Stimulated activated CD8-positive, alpha-beta memory T cell treated with anti-CD3 and anti-CD28 coated beads, Interleukin-7, amount 100 ng/mL, for 24 hours (primary cell): ENCODE data around the gene CTAG1B.
"Not testable (repeated sequence)": the region's sequence is repeated elsewhere in the genome, so short reads cannot be mapped to it uniquely, and the experiment has no call there.

Experiments used
- DNase-seq: peaks from one replicate; pipeline ENCODE4 v3.0.0-alpha.2; 2020; ENCODE audit warnings: low read depth

The CTAG1B gene

DNA sequence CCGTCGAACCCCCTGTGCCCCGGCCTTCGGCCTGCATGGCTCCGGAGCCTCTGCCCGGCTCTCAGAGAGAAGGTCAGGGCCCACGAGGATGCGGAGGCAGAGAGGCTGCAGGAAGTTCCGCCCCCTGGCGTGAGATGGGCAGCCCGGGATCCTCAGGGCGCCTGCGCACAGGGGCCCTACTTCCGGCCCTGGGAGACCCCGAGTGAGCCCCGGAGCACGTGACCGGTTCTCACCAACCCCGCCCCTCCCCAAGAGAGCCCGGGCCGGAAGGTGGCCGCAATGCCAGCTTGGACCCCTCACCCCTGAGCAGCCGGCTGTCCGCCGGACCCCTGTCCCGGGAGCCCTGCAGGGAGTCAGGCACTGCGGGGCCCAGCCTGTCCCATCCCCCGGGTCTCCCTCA, at the start of gene CTAG1B:
CTAG1B (minus strand) TSS at position 101 of the 400 bp plus-strand sequence; CDS start at position 37, 64 bp downstream.
- not testable (repeated sequence) for DNase-seq

DNA sequence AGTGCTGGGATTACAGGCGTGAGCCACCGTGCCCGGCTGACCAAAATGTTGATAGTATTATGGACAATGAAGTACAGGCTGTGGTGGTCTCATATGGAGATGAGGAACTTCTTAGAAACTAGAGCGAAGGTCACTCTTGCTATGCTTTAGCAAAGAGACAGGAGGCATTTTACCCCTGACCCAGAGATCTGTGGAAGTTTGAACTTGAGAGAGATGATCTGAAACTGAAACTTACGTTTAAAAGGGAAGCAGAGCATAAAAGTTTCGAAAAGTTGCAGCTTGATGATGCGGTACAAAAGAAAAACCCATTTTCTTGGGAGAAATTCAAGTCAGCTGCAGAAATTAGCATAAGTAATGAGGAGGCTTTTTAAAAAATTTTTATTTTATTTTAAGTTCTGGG, 42.8 kb upstream of the CTAG1B start:
- no peak for DNase-seq

DNA sequence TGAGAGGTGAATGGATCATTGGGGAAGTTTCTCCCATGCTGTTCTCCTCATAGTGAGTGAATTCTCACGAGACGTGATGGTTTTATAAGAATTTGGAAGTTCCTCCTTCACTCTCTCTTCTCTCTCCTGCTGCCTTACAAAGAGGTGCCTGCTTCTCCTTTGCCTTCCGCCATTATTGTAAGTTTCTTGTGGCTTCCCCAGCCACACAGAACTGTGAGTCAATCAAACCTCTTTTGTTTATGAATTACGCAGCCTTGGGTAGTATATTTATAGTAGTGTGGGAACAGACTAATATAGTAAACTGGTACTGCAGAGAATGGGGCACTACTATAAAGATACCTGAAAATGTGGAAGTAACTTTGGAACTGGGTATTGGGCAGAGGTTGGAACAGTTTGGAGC, 42.1 kb upstream of the CTAG1B start:
- DNase-seq, result no peak

DNA sequence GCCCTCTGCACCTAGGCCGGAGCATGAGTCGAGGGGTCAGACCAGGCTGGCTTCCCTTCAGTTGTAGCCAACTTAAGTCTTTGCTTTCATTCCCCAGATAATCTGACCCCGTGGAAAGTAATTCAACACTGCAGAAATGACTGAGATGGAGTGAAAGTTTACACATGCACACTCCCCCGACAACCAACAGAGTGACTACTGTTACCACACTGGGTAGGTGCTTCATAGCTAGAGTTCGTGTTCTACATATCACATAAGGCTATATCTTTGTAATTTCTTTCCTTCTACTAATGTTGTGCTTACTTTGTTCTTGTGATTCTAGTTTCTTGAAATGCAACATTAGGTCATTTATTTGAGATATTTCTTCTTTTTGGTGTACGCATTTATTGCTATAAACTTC, 41.5 kb upstream of the CTAG1B start:
- no peak for DNase-seq

DNA sequence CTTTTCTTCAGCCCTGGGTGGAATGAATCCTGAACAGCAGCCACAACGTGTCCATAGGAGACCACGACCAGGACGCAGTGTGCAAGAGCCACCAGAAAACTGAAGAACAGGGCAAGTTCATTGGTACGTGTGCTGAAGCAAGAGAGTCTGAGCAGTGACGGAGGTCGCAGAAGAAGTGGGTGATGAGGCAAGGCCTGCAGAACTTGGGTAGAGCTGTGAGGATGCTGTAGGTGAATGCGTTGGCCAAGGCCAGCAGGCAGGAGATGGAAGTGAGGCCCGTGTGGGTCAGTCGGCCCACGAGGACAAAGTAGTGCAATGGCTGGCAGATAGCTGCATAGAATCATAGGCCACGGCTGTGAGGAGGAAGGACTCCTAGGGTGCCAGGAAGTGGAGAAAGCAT, 39.9 kb upstream of the CTAG1B start:
- no peak for DNase-seq

DNA sequence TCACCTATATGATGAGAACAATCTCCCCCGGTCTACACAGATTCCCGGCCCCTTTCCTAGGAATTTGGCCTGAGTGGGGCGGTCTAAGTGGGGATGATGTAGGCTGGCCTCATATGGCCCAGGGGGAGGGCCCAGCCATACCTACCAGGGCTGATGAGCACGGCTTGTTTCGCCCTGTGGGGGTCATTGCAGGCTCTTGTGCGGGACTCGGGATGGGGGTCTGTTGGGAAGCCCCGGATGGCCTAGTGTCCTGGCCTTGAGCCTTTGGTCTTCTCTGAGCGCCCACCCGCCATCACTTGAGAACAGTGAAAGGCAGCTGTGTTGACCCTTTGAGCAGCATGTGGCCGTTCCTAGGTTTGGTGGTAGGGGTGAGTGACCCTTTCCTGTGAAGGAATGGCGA, 39.1 kb upstream of the CTAG1B start:
- DNase-seq, result no peak

DNA sequence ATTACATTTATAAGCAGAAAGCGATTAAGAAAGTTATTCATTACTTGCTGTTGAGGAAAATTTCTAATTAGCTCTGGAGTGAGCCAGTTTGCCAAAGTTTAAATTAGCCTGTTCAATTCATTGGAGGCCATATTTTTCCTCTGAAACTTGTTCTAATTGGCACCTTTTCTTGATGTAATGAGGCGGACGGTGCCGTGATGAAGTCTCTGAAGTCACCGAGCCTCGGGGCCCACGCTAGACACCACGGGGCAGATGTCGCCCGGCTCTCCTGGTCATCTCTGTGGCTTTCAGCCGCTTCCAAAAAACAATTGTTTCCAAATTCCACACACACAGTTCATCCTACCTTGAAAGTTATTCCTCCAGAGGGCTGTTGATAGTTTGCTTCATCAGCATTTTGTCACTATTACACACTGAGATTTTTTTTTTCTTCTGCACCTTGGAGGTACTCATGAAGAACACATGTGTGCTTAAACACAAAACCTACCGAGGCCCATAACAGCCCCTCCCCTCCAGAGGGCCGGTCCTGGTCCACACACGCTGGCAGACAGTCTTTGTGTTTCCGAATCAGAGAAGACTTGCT, 38.2 kb upstream of the CTAG1B start:
- no peak for DNase-seq

DNA sequence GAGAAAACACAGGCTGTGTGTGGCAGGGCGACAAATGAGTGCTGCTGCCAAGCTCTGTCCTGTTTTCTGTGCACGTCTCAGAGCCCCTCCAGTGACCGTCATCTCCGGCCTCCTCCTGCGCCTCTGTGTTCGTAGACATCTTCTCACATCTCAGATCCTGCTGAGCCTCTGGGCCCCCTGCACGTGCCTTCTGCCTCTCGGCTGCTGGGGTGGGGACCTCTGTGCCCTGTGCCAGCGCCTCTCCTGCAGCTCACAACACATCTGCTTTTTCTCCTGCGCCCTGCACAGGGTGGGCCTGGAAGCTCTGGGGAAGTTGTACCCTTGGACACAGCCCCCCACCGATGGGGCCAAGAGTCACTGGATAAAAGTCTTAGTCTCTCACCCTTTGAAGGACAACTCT, 36.7 kb upstream of the CTAG1B start:
- no peak for DNase-seq

DNA sequence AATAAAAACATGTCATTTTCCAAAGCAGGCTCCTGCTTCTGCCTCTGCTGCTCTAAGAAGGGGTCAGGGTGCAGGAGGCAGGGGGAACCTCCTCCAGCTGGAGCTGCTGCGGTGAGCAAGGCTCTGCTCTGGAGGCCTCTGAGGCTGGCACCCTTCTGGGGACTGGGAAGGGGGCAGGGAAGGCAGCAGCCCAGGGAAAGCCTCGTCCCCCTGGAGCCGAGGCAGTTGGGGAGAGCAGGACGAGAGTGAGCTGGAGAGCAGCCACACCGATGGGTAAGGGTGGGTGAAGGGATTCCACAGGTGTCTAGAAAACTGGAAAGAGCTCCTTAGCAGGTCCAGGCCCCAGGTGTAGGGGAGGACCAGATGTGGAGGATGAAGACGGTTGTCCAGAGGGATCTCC, 36.3 kb upstream of the CTAG1B start:
- no peak for DNase-seq

DNA sequence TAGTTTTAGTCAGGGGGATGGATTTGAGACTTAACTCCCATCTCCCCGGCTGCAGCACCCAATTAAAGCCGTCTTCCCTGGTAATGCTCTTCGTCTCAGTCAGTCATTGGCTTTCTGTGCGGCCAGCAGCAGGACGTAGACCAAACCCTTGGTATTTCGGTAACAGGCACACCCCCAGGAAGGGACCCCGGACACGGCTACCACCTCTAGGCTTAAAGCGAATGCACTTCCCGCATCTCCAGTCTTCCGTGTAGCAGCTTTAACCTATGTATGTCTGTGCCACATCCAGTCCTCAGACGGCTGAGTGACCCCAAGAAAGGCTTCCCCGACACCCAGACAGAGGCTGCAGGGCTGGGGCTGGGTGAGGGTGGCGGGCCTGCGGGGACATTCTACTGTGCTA, 35.8 kb upstream of the CTAG1B start:
- no peak for DNase-seq

DNA sequence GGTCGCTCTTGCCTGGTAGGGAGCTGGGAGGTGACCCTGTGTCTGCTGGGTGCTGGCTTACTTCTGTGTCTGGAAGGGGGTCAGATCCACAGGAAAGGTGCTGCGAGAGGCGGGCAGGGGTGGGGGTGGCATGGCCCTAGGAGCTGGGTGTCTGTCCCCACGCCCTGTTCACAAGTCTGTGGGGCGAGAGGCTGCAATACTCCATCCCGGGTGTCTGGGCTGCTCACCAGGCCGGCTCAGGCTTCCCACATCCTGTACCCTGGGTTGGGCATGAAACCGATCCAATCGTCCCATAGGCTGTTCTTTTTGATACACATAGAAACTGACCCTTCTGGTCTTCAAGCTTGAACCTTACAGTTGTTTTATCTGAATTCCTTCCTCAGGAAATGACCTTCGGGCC, 35.3 kb upstream of the CTAG1B start:
- no peak for DNase-seq

DNA sequence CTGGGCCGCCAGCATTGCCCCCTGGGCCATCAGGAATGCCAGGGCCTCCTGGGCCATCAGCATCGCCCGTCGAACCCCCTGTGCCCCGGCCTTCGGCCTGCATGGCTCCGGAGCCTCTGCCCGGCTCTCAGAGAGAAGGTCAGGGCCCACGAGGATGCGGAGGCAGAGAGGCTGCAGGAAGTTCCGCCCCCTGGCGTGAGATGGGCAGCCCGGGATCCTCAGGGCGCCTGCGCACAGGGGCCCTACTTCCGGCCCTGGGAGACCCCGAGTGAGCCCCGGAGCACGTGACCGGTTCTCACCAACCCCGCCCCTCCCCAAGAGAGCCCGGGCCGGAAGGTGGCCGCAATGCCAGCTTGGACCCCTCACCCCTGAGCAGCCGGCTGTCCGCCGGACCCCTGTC, 34.3 kb upstream of the CTAG1B start, which contains the start of gene CTAG2:
CTAG2 (minus strand) TSS at position 167 of the 400 bp plus-strand sequence; CDS start at position 103, 64 bp downstream.
- DNase-seq, result not testable (repeated sequence)

DNA sequence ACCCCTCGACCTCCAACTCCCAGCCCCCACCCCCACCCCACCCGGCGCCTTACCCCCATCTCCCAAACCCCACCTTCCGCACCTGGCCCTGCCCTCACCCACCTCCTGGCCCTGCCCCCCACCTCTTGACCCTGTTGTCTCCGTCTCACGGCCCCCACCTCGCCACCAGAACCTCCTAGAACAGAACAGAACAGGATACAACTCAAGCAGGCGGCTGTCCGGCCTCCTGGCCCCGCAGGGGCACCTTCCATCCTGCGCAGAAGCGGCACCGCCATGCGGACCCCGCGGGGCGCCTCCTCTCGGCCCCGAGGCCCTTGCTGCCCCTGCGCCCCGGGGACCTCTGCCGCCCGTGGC, 33.9 kb upstream of the CTAG1B start:
- DNase-seq, result no peak

DNA sequence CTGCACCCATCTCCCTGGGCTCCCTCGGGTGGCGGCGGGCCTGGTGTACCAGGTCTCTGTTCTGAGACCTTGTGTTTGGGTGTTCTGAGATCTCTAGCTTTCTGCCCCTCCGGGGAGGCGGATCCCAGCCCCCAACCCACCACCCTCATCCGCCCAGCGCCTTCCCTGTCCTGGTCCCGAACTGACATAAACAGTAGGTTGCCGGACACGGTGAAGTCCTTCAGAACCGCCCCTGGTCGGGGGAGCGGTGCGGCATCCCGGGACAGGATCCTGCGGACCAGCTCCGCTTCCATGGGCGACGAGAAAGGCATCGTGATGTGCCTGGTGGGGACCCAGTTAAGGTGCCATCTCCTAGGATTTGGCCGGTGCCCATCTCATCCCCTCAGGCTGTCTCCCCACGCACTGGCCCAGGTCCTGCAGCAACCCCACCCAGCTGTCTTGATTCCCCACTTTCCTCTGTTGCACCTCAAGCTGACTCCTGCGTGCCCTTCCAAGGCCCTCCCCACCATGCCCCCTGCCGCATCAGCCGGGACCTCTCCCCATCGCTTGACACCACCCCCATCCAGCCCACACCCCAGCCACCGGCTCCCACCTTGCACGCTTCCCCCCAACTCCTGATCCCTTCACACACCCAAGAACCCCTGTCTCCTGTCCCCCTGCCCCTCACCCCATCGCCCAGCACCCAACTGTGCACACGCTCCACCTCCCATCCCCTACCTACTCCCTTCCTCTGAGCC, 33.4 kb upstream of the CTAG1B start:
- no peak for DNase-seq

DNA sequence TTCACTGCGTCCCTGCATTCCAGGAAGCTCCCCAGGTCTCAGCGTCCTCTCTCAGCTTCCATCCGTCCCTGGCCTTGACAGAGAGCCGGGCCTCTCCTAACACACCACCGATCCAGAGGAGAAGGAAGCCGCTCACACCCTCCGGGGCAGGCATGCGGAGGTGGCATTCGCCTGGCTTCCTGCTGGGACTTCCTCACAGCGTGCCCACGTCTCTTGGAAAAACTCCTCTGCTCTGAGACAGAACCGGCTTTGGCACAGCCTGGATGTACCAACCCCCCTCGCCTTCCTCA, 31.1 kb upstream of the CTAG1B start:
- DNase-seq, result no peak

DNA sequence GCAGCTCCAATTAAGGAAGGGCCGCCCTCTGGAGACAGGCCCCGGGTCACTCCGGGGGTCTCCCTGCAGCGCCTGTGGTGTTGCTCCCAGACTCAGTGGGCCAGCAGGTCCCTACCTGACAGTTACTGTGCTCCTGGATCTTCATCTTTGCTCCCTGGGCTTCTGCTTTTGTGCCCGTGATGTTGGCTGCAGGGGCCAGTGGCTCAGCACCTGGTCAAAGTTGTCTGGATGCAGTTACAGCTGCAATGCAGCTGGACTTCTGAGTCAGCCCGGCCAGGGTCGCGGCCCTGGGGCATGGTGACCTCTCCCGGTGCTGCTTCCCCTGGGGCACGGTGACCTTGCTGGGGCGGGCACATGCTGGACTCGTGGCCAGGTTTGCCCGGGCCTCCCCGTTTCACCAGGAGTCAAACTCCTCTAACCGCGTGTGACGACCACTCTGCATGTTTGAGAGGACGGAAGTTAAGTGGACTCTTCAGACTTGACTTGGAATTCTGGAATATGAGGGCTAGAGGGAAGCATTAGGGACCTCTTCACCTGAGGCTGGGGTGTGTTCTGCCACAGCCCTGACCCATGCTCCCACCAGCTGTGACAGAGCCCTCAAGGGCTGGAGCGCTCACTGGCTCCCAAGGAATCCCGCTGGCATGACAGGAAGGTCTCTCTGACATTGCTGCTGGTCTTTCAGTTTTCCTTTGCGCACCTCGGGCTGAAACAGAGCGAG, 30.6 kb upstream of the CTAG1B start:
- no peak for DNase-seq

DNA sequence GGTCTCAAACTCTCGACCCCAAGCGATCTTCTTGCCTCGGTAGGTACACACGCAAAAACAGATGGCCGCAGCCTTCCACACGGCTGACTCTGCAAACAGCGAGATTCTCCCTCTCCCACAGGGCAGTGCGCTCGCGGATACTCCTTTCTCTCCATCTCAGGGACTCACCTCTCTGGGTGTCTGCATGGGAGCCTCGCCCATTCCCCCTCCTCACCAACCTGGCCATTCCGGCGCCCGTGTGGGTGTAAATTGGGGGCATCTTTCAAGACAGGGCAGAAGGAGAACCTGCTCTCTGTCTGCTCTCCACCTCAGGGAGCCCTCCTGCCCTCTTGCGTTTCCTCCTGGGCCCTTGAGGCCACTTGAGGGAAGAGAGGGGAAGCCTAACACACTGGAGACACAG, 29.8 kb upstream of the CTAG1B start:
- DNase-seq, result no peak

DNA sequence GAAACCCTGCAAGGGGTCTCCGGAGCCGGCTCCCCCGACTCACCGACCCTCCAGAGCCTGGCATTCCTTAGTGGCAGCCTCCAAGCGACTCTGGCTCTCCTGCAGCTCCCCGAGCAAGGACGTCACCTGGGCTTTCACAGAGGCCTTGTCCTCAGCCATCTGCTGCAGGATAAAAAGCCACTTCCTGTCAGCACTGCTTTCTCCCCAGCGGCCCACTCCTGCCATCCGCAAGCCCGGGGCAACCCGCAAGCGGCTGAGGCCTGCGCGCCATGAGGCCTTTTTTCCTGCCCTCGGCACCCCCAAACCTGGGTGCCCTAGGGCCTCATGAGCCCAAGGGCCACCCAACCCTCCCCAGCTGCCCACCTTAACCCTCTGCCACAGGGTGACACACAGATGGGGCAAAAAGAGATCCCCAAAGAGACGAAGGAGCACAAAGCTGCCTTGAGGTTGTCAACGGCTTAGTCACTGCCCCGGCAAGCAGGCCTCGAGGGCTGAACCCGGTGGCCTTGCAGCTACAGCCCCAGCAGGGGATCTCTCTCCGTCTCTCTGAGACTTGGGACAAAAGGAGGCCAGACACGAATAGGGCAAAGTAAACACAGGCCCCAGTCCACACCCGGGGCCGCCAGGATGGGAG, 26.8 kb upstream of the CTAG1B start:
- DNase-seq, result not testable (repeated sequence)

DNA sequence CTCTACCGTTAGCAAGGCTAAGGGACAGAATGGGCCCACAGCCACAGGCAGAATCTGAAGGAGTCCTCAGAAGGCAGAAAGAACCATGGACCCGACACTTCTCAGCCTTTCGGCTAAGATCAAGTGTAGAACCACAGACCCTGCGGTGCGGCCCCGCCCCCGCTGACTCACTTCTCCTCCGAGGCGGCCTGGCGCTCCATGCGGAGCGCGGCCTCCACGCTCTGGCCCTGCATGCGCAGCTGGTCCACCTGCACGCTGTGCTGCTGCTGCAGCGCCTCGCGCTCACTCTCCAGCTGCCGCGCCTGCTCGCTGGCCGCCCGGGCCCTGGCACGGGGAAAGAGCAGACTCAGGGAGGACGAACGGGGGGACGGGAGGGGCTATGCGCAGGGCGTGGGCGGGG, 24.6 kb upstream of the CTAG1B start:
- DNase-seq, result not testable (repeated sequence)

DNA sequence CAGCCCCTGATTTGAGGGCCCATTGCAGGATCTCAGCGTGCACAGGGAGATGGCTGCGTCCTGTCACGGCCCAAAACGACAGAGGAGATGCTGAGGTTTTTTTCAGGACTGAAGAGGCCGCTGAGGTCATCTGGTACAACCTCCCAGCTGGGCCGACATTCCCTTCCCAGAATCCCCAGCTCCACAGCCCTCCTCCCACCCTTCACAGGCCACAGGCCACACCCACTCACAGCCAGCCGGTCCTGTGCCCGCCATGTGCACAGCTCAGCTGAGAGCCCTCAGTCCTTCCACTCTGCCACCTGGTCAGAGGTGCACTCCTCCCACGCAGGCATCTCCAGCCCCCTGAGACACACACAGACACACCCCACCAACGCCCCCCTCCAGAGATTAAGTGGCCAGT, 22.7 kb upstream of the CTAG1B start:
- not testable (repeated sequence) for DNase-seq

DNA sequence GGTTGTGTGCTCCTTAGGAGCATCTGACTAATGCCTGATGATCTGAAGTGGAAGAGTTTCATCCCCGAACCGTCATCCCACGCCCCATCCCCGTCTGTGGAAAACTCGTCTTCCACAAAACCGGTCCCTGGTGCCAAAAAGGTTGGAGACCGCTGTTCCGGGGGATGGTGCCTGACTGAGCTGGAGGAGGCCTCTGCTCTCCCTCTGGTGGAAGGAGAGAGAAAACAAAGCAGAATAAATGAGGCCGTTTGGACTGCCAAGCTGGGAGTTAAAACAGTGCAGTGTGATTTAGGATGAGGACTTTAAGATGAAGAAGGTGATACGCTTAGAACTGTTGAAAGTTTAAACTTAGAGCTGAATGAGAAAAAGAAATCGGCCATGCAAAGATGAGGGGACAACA, 14.6 kb upstream of the CTAG1B start:
- DNase-seq, result not testable (repeated sequence)

DNA sequence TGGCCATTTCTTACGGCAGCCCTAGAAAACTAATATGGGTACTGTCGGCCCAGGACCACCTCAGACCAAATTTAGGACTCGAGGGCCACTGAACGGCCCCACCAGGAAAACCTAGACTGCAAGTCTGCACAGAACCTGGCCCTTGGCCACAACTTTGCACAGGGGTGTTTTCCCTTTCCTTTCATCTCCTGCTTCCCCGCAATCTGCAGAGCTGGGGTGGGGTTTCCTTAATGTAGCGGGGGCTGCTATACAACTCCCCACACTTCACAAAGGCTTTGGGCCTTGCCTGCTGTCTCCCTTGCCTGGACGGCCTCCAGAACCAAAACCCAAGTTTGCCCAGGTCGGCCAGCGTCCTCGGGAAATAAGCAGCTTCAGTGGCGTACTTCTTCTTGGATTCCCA, 11.9 kb upstream of the CTAG1B start:
- not testable (repeated sequence) for DNase-seq

DNA sequence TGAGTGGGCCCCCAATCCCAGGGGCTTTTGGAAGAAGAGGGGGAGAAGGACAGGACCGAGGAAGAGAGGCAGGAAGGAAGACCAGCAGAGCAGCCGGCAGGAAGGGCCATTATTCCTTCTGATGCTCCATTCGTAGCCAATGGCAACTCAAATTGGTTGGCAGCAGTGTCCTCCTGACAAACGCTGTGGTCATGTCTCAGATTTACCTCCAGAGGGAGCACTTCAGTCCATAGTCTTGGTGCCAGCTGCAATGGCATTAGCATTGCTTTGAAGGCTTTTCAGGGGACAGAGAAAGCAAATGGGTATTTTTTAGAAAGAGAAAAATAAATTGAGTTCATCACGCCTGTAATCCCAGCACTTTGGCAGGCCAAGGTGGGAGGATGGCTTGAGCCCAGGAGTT, 9.9 kb upstream of the CTAG1B start:
- not testable (repeated sequence) for DNase-seq
